ENCODE results near the gene GABRR1.

The GABRR1 gene

GRCh38 chr6:89214197-89214596 lies 3.0 kb downstream of the GABRR1 start:
- DNase-seq, result no peak

DNA sequence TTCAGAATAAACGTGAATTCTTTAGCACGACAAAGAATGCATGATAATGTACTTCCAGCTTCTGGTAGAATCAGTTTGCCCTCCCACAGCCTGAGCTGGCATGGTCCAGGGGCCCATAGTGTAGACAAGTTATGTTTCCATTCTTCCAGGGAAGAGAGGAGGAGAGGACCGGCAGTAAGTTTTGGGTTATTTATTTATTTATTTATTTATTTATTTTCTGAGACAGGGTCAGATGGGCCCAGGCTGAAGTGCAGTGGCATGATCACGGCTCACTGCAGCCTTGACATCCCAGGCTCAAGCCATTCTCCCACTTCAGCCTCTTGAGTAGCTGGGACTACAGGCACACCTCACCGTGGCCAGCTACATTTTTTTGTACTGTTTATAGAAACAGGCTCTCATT lies 4.7 kb downstream of the GABRR1 start:
- DNase-seq, result no peak

- DNase-seq, result no peak
Measured at GRCh38 chr6:89209457-89209856, 7.7 kb downstream of the GABRR1 start.

DNA sequence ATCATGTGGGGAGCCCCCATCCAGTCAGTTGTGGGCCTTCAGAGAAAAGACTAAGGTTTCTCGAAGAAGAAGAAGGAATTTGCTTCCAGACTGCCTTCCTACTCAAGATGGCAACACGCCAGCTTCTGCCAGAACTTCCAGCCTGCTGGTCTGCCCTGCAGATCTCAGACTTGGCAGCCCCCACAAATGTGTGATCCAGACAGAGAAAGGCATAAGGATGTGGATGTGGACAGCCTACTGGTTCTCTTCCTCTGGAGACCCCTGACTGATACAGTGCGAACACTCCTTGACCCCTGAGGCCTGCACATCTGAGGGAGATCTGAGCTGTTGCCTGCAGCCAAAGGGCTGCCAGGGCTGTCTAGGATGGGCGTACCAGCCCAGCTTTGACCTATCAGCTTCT lies 8.6 kb downstream of the GABRR1 start:
- DNase-seq, result no peak

GRCh38 chr6:89205819-89206218 lies 11.3 kb downstream of the GABRR1 start:
- no peak for DNase-seq

DNA sequence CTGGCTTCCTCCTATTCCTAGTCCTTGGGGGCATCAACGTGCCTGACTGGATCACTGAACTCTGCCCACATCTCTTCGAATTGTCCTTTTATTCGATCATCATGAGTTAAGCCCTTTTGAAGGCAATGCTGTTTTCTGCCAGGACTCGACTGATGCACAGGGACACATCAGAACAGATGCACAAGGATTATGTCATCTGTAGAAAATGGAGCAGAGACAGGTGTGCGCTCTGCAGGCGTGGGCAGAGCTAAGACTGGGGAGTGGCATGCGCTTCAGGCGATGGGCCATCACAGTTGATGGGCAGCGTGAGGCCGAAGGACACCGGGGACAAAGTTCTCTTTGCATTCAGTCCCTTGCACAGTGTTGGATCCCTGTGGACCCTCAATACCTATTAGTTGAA lies 13.1 kb downstream of the GABRR1 start:
- DNase-seq, result no peak

DNA sequence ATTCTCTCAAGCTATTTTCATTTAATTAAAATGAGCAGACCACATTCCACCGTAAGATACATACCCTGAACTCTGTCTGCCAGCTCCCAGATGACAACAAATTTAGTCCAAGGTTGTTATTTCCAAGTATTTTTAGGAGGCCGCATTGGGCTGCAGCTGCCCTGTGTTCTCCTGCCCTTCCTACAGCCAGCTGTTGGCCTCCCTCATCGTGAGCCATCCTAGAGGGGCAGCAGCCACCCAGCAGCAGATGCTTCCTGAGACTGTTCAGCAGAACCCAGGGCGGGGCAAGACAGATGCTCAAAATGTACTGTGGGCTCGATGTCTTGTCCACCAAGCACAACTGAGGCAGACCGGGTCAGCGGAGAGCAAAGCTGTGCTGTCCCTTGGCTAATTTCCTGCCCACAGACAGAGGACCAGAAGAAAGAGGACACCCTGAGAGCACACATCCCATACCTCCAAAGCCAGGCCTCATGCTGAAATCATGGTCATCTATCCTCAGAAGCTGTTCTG lies 16.4 kb downstream of the GABRR1 start:
- DNase-seq, result no peak

DNA sequence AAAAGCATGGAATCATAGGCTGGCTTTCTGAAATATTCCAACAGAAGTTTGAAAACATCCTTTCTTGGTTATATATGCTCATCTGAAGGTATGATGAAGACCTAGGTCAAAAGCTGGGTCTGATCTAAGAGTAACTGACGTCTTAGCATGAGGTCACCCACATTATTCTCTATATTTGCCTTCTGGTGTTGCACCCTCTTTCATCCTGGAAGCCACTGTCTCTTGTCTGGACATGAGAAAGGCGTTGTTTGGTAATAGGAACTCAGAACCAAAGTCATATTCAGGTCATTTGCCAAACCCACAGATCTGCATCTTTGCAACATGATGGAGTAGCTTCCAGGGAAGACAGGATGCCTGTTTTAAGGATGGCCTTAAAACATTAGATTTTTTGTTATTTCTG lies 17.6 kb downstream of the GABRR1 start:
- no peak for DNase-seq

DNA sequence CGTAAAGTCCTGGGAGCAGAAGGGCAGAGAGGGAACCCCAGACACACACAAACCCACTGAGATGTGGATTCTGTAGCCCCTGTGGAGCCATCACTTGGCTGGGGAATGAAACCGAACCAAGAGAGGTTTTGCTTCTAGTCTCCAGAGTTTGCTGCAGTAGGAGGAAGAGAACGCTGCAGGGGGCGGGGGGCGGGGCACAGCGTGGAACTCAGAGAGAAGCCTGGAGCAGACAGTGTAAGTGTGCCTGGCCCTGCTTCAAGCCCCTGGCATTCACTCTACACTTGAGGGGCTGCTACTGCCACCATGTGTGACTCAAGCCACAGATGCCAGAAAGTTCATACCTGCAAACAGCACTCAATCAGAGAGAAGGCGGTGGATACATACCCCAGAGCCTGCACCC lies 18.9 kb downstream of the GABRR1 start:
- DNase-seq, result no peak

GRCh38 chr6:89197141-89197540 lies 20.0 kb downstream of the GABRR1 start:
- DNase-seq, result no peak

DNA sequence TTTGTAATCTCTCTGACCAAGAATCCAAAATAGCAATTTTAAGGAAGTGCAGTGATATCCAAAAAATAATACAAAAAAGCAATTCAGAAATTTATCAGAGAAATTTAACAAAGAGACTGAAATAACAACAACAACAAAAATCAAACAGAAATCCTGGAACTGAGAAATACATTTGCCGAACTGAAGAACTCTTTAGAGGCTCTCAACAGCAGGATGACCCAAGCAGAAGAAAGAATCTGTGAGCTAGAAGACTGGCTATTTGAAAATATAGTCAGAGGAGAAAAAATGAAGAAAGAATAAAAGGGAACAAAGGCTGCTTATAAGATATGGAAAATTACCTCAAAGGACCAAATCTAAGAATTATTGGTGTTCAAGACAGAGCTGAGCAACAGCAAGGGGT lies 22.6 kb downstream of the GABRR1 start:
- DNase-seq, result no peak

DNA sequence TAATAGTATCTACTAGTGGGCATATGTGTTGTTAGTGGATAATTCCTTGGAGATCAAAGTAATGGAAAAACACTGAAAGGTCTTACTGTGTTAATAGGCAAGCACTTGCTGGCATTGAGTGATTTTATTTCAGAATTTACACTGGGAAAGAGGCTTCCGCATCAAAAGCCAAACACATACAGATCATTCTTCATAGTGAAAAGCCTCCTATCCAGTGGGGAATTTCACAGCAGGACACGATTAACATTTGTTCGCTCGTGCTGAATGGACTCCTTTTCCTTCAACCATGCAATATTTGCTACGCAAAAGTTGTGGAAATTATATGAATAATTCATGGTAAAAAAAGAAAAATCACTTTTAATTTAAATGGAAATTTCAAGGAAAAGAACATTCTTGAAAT lies 26.4 kb downstream of the GABRR1 start:
- no peak for DNase-seq

GRCh38 chr6:89187504-89187903 lies 29.7 kb downstream of the GABRR1 start:
- DNase-seq, result no peak

- DNase-seq, result no peak
Measured at GRCh38 chr6:89186762-89187161, 30.4 kb downstream of the GABRR1 start.

DNA sequence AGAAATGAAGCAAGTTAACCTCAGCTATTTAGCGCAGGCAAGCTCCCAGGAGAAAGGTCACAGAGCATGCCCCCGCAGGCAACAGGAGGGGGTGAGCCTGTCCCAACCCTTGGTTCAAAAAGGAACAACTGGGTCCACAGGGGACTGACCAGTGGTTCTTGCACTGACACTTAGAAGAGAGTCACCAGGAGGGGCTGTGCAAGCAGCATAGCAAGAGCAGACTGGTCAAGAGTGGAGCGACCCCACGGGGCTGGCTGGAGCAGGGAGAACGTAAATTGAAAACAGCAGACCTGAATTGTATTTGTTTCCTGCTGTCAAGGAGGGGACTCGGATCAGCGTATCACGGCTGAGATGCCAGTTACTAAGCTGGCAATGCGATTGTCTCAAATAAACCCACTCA lies 32.8 kb downstream of the GABRR1 start:
- no peak for DNase-seq

DNA sequence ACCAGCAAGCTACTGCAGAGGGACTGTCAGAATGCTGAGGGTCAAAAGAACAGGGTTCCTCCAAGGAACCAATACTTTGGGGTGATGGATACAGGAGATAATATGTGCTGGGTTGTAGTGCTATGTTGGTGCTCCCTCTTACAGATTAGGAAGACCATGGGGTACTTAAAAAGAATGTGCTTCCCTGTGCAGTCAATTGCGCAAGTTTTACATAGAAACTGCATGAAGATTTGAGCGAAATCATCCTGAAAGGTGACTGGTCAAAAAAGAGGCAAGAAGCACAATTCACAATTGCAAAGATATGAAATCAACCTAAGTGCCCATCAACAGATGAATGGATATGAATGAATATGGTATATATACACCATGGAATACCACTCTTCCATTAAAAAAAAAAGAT lies 33.9 kb downstream of the GABRR1 start:
- DNase-seq, result no peak

DNA sequence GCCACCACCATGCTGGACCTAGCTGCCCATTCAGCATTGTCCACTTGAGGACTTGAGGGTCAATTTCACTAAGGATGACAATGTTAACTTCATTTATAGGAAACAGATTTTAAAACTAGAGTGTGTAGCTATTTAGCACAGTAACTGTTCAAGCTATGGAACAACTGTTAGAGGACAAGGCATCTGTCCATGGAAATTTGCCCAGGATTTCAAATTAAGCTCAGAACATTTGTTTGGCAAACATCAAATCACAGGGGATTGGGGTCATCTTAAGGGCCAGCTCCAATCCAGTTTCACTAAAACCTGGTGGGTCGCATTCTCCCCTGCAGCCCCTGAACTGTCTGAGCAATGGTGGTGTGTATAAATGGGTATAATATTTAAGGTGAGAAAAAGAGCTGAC lies 36.2 kb downstream of the GABRR1 start:
- no peak for DNase-seq

- no peak for DNase-seq
Measured at GRCh38 chr6:89180112-89180511, 37.0 kb downstream of the GABRR1 start.

DNA sequence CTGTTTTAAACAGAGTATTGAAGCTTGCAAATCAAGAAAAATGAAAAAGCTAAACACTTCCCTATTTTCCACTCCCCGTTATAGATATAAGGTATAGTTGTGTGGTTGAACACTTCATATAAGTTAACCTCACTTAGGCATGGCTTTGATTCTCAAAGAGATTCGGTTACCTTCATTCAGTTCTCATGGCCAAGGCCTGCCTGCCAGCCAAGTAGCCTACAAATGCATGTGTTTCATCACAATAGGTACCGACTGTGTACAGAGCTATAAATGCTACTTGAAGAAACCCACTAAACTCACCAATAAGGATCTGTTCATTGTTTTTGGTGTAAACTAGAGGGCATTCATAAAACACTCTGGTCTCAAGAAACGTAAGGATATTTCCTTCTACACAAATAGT lies 43.5 kb downstream of the GABRR1 start:
- DNase-seq, result no peak

GRCh38 chr6:89172131-89172530 lies 45.0 kb downstream of the GABRR1 start:
- DNase-seq, result no peak

GRCh38 chr6:89162047-89162371 lies 55.1 kb downstream of the GABRR1 start:
- no peak for DNase-seq

GRCh38 chr6:89161326-89162046 lies 55.7 kb downstream of the GABRR1 start:
- no peak for DNase-seq

DNA sequence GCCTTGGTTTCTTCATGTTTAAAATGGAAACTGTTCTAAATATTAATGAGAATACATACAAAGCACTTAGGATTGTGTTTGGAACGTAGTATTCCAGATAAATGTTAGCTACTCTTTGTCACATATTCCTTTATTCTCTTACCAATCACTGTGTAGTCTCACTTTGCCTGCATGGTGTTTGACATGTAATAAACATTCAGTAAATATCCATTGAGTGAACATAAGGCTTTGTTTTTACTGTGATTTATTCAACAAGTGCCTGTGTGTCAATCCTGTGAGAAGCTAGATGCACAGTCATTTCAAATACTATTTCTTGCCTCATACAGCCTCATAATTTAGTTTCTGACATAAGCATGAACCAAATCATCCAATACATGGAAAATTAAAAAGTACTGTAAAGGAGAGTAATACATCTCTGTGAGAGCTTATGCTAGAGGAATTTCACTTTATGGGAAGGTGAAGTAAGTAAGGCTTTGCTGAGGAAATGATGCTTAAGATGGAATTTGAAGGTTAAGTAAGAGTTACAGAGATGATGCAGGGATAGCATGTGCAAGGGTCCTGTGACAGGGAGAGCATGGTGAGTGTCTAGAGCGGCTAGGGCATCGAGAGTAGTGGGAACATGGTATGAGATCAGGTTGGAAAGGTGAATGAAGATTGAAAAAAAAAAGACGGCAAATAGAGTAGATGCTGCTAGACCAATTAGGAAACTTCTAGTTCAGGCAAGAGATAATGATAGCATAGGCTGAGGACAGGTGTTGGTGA lies 56.6 kb downstream of the GABRR1 start:
- no peak for DNase-seq

GRCh38 chr6:89154131-89154530 lies 63.0 kb downstream of the GABRR1 start:
- no peak for DNase-seq
